Measurements from ENCODE around the gene ZC3H8.
"Not testable (repeated sequence)": the region's sequence is repeated elsewhere in the genome, so short reads cannot be mapped to it uniquely, and the experiment has no call there.

The ZC3H8 gene

GRCh38 chr2:112230371-112230770 is 24.5 kb downstream of the ZC3H8 start:
- no peak for DNase-seq (ENCODE audit: low spot score)
- in situ Hi-C loops (cut with MboI; ENCODE audit: low pct_unique_long_range_greater_than_20kb, low sequenced_read_pairs, unreplicated experiment): no loop called here
- TF ChIP-seq CTCF (IDR thresholded peaks at IDR 0.05; ENCODE audit: extremely low read depth, insufficient read depth, missing control alignments): no peak

GRCh38 chr2:112229348-112229747 is 25.5 kb downstream of the ZC3H8 start:
- in situ Hi-C loops (cut with MboI; ENCODE audit: low pct_unique_long_range_greater_than_20kb, low sequenced_read_pairs, unreplicated experiment): no loop called here
- no peak for TF ChIP-seq CTCF (IDR thresholded peaks at IDR 0.05; ENCODE audit: extremely low read depth, insufficient read depth, missing control alignments)
- DNase-seq (ENCODE audit: low spot score): no peak

- TF ChIP-seq CTCF (IDR thresholded peaks at IDR 0.05; ENCODE audit: extremely low read depth, insufficient read depth, missing control alignments): no peak
- in situ Hi-C loops (cut with MboI; ENCODE audit: low pct_unique_long_range_greater_than_20kb, low sequenced_read_pairs, unreplicated experiment): no loop called here
- no peak for DNase-seq (ENCODE audit: low spot score)
Observed at GRCh38 chr2:112220831-112221230, 34.0 kb downstream of the ZC3H8 start.

GRCh38 chr2:112220186-112220585 is 34.7 kb downstream of the ZC3H8 start:
- in situ Hi-C loops (cut with MboI; ENCODE audit: low pct_unique_long_range_greater_than_20kb, low sequenced_read_pairs, unreplicated experiment): no loop called here
- no peak for DNase-seq (ENCODE audit: low spot score)
- no peak for TF ChIP-seq CTCF (IDR thresholded peaks at IDR 0.05; ENCODE audit: extremely low read depth, insufficient read depth, missing control alignments)

GRCh38 chr2:112217854-112218253 is 37.0 kb downstream of the ZC3H8 start:
- in situ Hi-C loops (cut with MboI; ENCODE audit: low pct_unique_long_range_greater_than_20kb, low sequenced_read_pairs, unreplicated experiment): no loop called here
- DNase-seq (ENCODE audit: low spot score): no peak
- TF ChIP-seq CTCF (IDR thresholded peaks at IDR 0.05; ENCODE audit: extremely low read depth, insufficient read depth, missing control alignments): no peak

GRCh38 chr2:112216167-112216566 is 38.7 kb downstream of the ZC3H8 start:
- DNase-seq (ENCODE audit: low spot score): no peak
- in situ Hi-C loops (cut with MboI; ENCODE audit: low pct_unique_long_range_greater_than_20kb, low sequenced_read_pairs, unreplicated experiment): no loop called here
- no peak for TF ChIP-seq CTCF (IDR thresholded peaks at IDR 0.05; ENCODE audit: extremely low read depth, insufficient read depth, missing control alignments)

GRCh38 chr2:112207905-112208304 is 46.9 kb downstream of the ZC3H8 start:
- DNase-seq (ENCODE audit: low spot score); in situ Hi-C loops (cut with MboI; ENCODE audit: low pct_unique_long_range_greater_than_20kb, low sequenced_read_pairs, unreplicated experiment): not testable (repeated sequence)

Data from GM13977 (cell line).